Esophagus muscularis mucosa (tissue), 3 donors: Measurements from ENCODE around the gene TCP11X1.
"Not testable (repeated sequence)": the region's sequence is repeated elsewhere in the genome, so short reads cannot be mapped to it uniquely, and the experiment has no call there.

Source experiments
- POLR2A ChIP-seq: fragments of 450-650 bp; IDR thresholded peaks from one replicate; pipeline ENCODE4 v1.6.1; 2017; ENCODE audit warnings: antibody characterized with exemption, moderate library complexity, mild to moderate bottlenecking, low read depth
- POLR2AphosphoS5 ChIP-seq, 2 donors: sonication (generic); formaldehyde crosslinking; IDR thresholded peaks; one replicate each; pipeline ENCODE4 v1.6.1; 2017; ENCODE audit warnings: antibody characterized with exemption in 2 of 2
- TF ChIP-seq, protein P1 (sequence below), 3 experiments: fragments of 200-600 bp in 2 of 3; fragments of 450-650 bp in 1 of 3; sonication (generic) in 2 of 3; IDR thresholded peaks; one replicate each; pipeline ENCODE4 v1.5.1; 2017 to 2019; ENCODE audit warnings: antibody characterized with exemption in 3 of 3, mild to moderate bottlenecking in 2 of 3, moderate library complexity in 1 of 3

DNA sequence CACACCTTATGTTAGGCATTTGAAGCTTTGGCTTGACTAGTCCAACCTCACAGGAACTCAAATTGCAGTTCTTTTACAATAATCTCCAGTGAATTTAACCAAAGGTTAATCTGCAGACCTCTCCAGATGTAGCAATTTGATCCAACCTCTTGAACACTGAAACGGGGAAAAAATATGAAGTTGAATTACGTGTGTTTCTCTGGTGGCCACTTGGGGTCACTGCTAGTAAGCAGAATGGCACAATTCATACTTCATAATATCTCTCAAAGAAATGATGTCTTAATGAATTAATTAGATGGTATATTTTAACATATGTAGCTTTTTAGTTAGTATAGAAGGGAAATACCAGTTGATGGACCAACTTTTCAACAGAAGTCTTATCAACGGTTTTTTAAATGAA lies 1.4 kb downstream of the TCP11X1 start:
- not testable (repeated sequence) for TF ChIP-seq POLR2A; POLR2AphosphoS5 (IDR thresholded peaks at IDR 0.05)
- TF ChIP-seq, protein P1, sequence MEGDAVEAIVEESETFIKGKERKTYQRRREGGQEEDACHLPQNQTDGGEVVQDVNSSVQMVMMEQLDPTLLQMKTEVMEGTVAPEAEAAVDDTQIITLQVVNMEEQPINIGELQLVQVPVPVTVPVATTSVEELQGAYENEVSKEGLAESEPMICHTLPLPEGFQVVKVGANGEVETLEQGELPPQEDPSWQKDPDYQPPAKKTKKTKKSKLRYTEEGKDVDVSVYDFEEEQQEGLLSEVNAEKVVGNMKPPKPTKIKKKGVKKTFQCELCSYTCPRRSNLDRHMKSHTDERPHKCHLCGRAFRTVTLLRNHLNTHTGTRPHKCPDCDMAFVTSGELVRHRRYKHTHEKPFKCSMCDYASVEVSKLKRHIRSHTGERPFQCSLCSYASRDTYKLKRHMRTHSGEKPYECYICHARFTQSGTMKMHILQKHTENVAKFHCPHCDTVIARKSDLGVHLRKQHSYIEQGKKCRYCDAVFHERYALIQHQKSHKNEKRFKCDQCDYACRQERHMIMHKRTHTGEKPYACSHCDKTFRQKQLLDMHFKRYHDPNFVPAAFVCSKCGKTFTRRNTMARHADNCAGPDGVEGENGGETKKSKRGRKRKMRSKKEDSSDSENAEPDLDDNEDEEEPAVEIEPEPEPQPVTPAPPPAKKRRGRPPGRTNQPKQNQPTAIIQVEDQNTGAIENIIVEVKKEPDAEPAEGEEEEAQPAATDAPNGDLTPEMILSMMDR (IDR thresholded peaks at IDR 0.05): not testable (repeated sequence)
